Measurements from ENCODE around the gene PCGF5. TPM values are rescaled to one million over a fixed set of nuclear protein-coding genes. Genes with fewer than 3 reads are reported as not detected.

PCGF5 gene
- total RNA-seq, 3 donors from 2014 or later, result 65.0 to 76.1 (median 65.8) TPM

- no peaks in the 10 kb centered on the region for H3K9me3 ChIP-seq
- no peak overlapping the region for H3K4me3 ChIP-seq
- no peaks in the 10 kb centered on the region for H3K36me3 ChIP-seq (ENCODE audit: low read depth)
- no peak for ATAC-seq
- H3K4me1 ChIP-seq (ENCODE audit: low read depth), result peaks cover 17% of the 10 kb centered on the region
- no peak for TF ChIP-seq CTCF (IDR thresholded peaks at IDR 0.05)
- DNase-seq, result no peak
- intact Hi-C loops (cut with DNase I, micrococcal nuclease), result no loop called here
These were observed 24.0 kb upstream of the PCGF5 start for GRCh38 chr10:91196268-91197048.

- TF ChIP-seq CTCF (IDR thresholded peaks at IDR 0.05), result no peak
- Histone ChIP-seq H3K36me3 (ENCODE audit: low read depth) (no peaks in the 10 kb centered on the region), H3K9me3 (no peaks in the 10 kb centered on the region), H3K4me3 (no peak overlapping the region), H3K4me1 (ENCODE audit: low read depth) (peaks cover 21% of the 10 kb centered on the region)
- intact Hi-C loops (cut with DNase I, micrococcal nuclease), result no loop called here
- DNase-seq, result no peak
- no peak for ATAC-seq
These were observed 23.3 kb upstream of the PCGF5 start for GRCh38 chr10:91197127-91197526.

- DNase-seq, result peak in 1 of 3 donors; percentile 43
- Histone ChIP-seq H3K9me3 (no peaks in the 10 kb centered on the region), H3K36me3 (ENCODE audit: low read depth) (no peaks in the 10 kb centered on the region), H3K4me3 (no peak overlapping the region), H3K4me1 (ENCODE audit: low read depth) (peaks cover 21% of the 10 kb centered on the region)
- ATAC-seq, result peak; percentile 90
- no peak for TF ChIP-seq CTCF (IDR thresholded peaks at IDR 0.05)
- intact Hi-C loops (cut with DNase I, micrococcal nuclease), result no loop called here
These were observed 21.7 kb upstream of the PCGF5 start for GRCh38 chr10:91198781-91199180.

GRCh38 chr10:91200314-91201212, 19.9 kb upstream of the PCGF5 start:
- intact Hi-C loops (cut with DNase I, micrococcal nuclease), result no loop called here
- Histone ChIP-seq H3K9me3 (no peaks in the 10 kb centered on the region), H3K4me3 (no peak overlapping the region), H3K4me1 (ENCODE audit: low read depth) (peaks cover 21% of the 10 kb centered on the region), H3K36me3 (ENCODE audit: low read depth) (no peaks in the 10 kb centered on the region)
- no peak for TF ChIP-seq CTCF (IDR thresholded peaks at IDR 0.05)
- DNase-seq (no peak), ATAC-seq (no peak)

GRCh38 chr10:91201213-91201996, 19.1 kb upstream of the PCGF5 start:
- TF ChIP-seq CTCF (IDR thresholded peaks at IDR 0.05), result no peak
- no peak overlapping the region for H3K4me3 ChIP-seq
- peaks cover 21% of the 10 kb centered on the region for H3K4me1 ChIP-seq (ENCODE audit: low read depth)
- DNase-seq (no peak), ATAC-seq (peak; percentile 52)
- no peaks in the 10 kb centered on the region for H3K9me3 ChIP-seq
- no peaks in the 10 kb centered on the region for H3K36me3 ChIP-seq (ENCODE audit: low read depth)
- intact Hi-C loops (cut with DNase I, micrococcal nuclease), result no loop called here

All from mucosa of descending colon (tissue), 3 donors.